ENCODE data around the gene ROBO1.

Gene ROBO1

GRCh38 chr3:79170021-79170420 is 597.8 kb downstream of the ROBO1 start:
- DNase-seq (ENCODE audit: low read depth, low spot score) = no peak

GRCh38 chr3:79167651-79168416 is 600.0 kb downstream of the ROBO1 start:
- peak; percentile 63 for DNase-seq (ENCODE audit: low read depth, low spot score)

GRCh38 chr3:79162653-79163052 is 605.1 kb downstream of the ROBO1 start:
- DNase-seq (ENCODE audit: low read depth, low spot score) = no peak

- no peak for DNase-seq (ENCODE audit: low read depth, low spot score)
These were observed 605.9 kb downstream of the ROBO1 start for GRCh38 chr3:79161941-79162340.

GRCh38 chr3:79160421-79160820 is 607.4 kb downstream of the ROBO1 start:
- no peak for DNase-seq (ENCODE audit: low read depth, low spot score)

GRCh38 chr3:79159736-79160135 is 608.1 kb downstream of the ROBO1 start:
- DNase-seq (ENCODE audit: low read depth, low spot score) = no peak

GRCh38 chr3:79157191-79157590 is 610.6 kb downstream of the ROBO1 start:
- DNase-seq (ENCODE audit: low read depth, low spot score) = no peak

- no peak for DNase-seq (ENCODE audit: low read depth, low spot score)
These were observed 612.9 kb downstream of the ROBO1 start for GRCh38 chr3:79154865-79155264.

GRCh38 chr3:79148786-79149185 is 619.0 kb downstream of the ROBO1 start:
- no peak for DNase-seq (ENCODE audit: low read depth, low spot score)

- DNase-seq (ENCODE audit: low read depth, low spot score) = no peak
These were observed 621.8 kb downstream of the ROBO1 start for GRCh38 chr3:79146024-79146423.

- no peak for DNase-seq (ENCODE audit: low read depth, low spot score)
These were observed 627.1 kb downstream of the ROBO1 start for GRCh38 chr3:79140708-79141107.

GRCh38 chr3:79139395-79140068 is 628.3 kb downstream of the ROBO1 start:
- no peak for DNase-seq (ENCODE audit: low read depth, low spot score)

GRCh38 chr3:79125313-79125984 is 642.3 kb downstream of the ROBO1 start:
- DNase-seq (ENCODE audit: low read depth, low spot score) = no peak

- no peak for DNase-seq (ENCODE audit: low read depth, low spot score)
These were observed 652.3 kb downstream of the ROBO1 start for GRCh38 chr3:79115458-79115857.

GRCh38 chr3:79113876-79114275 is 653.9 kb downstream of the ROBO1 start:
- DNase-seq (ENCODE audit: low read depth, low spot score) = no peak

GRCh38 chr3:79111375-79112052 is 656.3 kb downstream of the ROBO1 start:
- DNase-seq (ENCODE audit: low read depth, low spot score) = no peak

- DNase-seq (ENCODE audit: low read depth, low spot score) = no peak
These were observed 658.0 kb downstream of the ROBO1 start for GRCh38 chr3:79109754-79110153.

GRCh38 chr3:79103307-79103706 is 664.5 kb downstream of the ROBO1 start:
- DNase-seq (ENCODE audit: low read depth, low spot score) = no peak

GRCh38 chr3:79097964-79098660 is 669.7 kb downstream of the ROBO1 start:
- DNase-seq (ENCODE audit: low read depth, low spot score) = no peak

GRCh38 chr3:79094654-79095053 is 673.1 kb downstream of the ROBO1 start:
- DNase-seq (ENCODE audit: low read depth, low spot score) = no peak

GRCh38 chr3:79086514-79086913 is 681.3 kb downstream of the ROBO1 start:
- DNase-seq (ENCODE audit: low read depth, low spot score) = no peak

- no peak for DNase-seq (ENCODE audit: low read depth, low spot score)
These were observed 682.6 kb downstream of the ROBO1 start for GRCh38 chr3:79085171-79085570.
